ENCODE data around the gene MIPOL1. TPM values are rescaled to one million over a fixed set of nuclear protein-coding genes. Genes with fewer than 3 reads are reported as not detected.

Gene MIPOL1
- total RNA-seq, 3 donors from 2014 or later (not counting 1 experiment from before 2014, with no cell fraction given), result not detected

GRCh38 chr14:37198907-37199306, 1.2 kb downstream of the MIPOL1 start:
- TF ChIP-seq CTCF (IDR thresholded peaks at IDR 0.05), result no peak

GRCh38 chr14:37201724-37202123, 4.0 kb downstream of the MIPOL1 start:
- H3K27me3 ChIP-seq (ENCODE audit: control insufficient read depth, insufficient read depth, low read length), result peaks cover 2% of the 10 kb centered on the region
- Mint-ChIP-seq H3K27ac (no peak overlapping the region), H3K4me3 (no peak overlapping the region), H3K27me3 (ENCODE audit: low read depth in 2 of 2) (peaks cover 0 to 9% of the 10 kb centered on the region in 2 donors), H3K4me1 (no peaks in the 10 kb centered on the region), H3K9me3 (peaks cover 0 to 4% of the 10 kb centered on the region in 2 donors), H3K36me3 (no peaks in the 10 kb centered on the region)
- intact Hi-C loops (cut with micrococcal nuclease), result no loop called here
- no peak for TF ChIP-seq CTCF (IDR thresholded peaks at IDR 0.05)
- H3K4me1 ChIP-seq (ENCODE audit: control insufficient read depth, insufficient read depth, low read length), result no peaks in the 10 kb centered on the region
- H3K36me3 ChIP-seq (ENCODE audit: control insufficient read depth, insufficient read depth, low read length), result no peaks in the 10 kb centered on the region
- H3K27ac ChIP-seq (ENCODE audit: low read length), result no peak overlapping the region
- H3K4me3 ChIP-seq (ENCODE audit: low read length), result no peak overlapping the region
- DNase-seq (no peak), ATAC-seq (no peak)
- 88% methylated on average over 2 of the region's 2 CpGs for WGBS (ENCODE audit: insufficient coverage)
- peaks cover 7% of the 10 kb centered on the region for H3K9me3 ChIP-seq (ENCODE audit: control insufficient read depth, insufficient read depth, low read length)

More at GRCh38 chr14:37198907-37199306, 1.2 kb downstream of the MIPOL1 start:
- intact Hi-C loops (cut with micrococcal nuclease), result no loop called here
- DNase-seq (no peak), ATAC-seq (no peak)
- H3K27me3 ChIP-seq (ENCODE audit: control insufficient read depth, insufficient read depth, low read length), result peaks cover 2% of the 10 kb centered on the region
- no peak overlapping the region for H3K4me3 ChIP-seq (ENCODE audit: low read length)
- 93% methylated on average over 4 of the region's 5 CpGs for WGBS (ENCODE audit: insufficient coverage)
- H3K4me1 Mint-ChIP-seq, result no peaks in the 10 kb centered on the region
- no peaks in the 10 kb centered on the region for H3K36me3 Mint-ChIP-seq
- H3K36me3 ChIP-seq (ENCODE audit: control insufficient read depth, insufficient read depth, low read length), result no peaks in the 10 kb centered on the region
- H3K4me3 Mint-ChIP-seq, result no peak overlapping the region
- no peaks in the 10 kb centered on the region for H3K4me1 ChIP-seq (ENCODE audit: control insufficient read depth, insufficient read depth, low read length)
- no peaks in the 10 kb centered on the region for H3K9me3 ChIP-seq (ENCODE audit: control insufficient read depth, insufficient read depth, low read length)
- H3K27ac ChIP-seq (ENCODE audit: low read length), result no peak overlapping the region
- peaks cover 4 to 7% of the 10 kb centered on the region in 2 donors for H3K9me3 Mint-ChIP-seq
- no peak overlapping the region for H3K27ac Mint-ChIP-seq
- H3K27me3 Mint-ChIP-seq (ENCODE audit: low read depth in 2 of 2), result peaks cover 0 to 15% of the 10 kb centered on the region in 2 donors

- DNase-seq, result no peak
- peaks cover 7% of the 10 kb centered on the region for H3K9me3 ChIP-seq (ENCODE audit: control insufficient read depth, insufficient read depth, low read length)
- Mint-ChIP-seq H3K36me3 (no peaks in the 10 kb centered on the region), H3K4me1 (no peaks in the 10 kb centered on the region), H3K9me3 (peaks cover 0 to 4% of the 10 kb centered on the region in 2 donors), H3K4me3 (no peak overlapping the region), H3K27ac (no peak overlapping the region), H3K27me3 (ENCODE audit: low read depth in 2 of 2) (peaks cover 0 to 8% of the 10 kb centered on the region in 2 donors)
- no peaks in the 10 kb centered on the region for H3K36me3 ChIP-seq (ENCODE audit: control insufficient read depth, insufficient read depth, low read length)
- no peak overlapping the region for H3K27ac ChIP-seq (ENCODE audit: low read length)
- no peaks in the 10 kb centered on the region for H3K4me1 ChIP-seq (ENCODE audit: control insufficient read depth, insufficient read depth, low read length)
- WGBS (ENCODE audit: insufficient coverage), result 80% methylated on average over 1 of the region's 2 CpGs
- intact Hi-C loops (cut with micrococcal nuclease), result no loop called here
- TF ChIP-seq CTCF (IDR thresholded peaks at IDR 0.05), result no peak
- H3K4me3 ChIP-seq (ENCODE audit: low read length), result no peak overlapping the region
- no peak for ATAC-seq
- peaks cover 2% of the 10 kb centered on the region for H3K27me3 ChIP-seq (ENCODE audit: control insufficient read depth, insufficient read depth, low read length)
Measured at GRCh38 chr14:37202265-37202664, 4.5 kb downstream of the MIPOL1 start.

- Mint-ChIP-seq H3K4me1 (no peaks in the 10 kb centered on the region), H3K36me3 (no peaks in the 10 kb centered on the region), H3K9me3 (peaks cover 0 to 4% of the 10 kb centered on the region in 2 donors), H3K27me3 (ENCODE audit: low read depth in 2 of 2) (peaks cover 0 to 5% of the 10 kb centered on the region in 2 donors), H3K4me3 (no peak overlapping the region), H3K27ac (no peak overlapping the region)
- no peak for DNase-seq
- H3K4me3 ChIP-seq (ENCODE audit: low read length), result no peak overlapping the region
- TF ChIP-seq CTCF (IDR thresholded peaks at IDR 0.05), result no peak
- H3K4me1 ChIP-seq (ENCODE audit: control insufficient read depth, insufficient read depth, low read length), result no peaks in the 10 kb centered on the region
- H3K9me3 ChIP-seq (ENCODE audit: control insufficient read depth, insufficient read depth, low read length), result peaks cover 7% of the 10 kb centered on the region
- no CpG with 5 or more reads among the region's 2 CpGs for WGBS (ENCODE audit: insufficient coverage)
- intact Hi-C loops (cut with micrococcal nuclease), result no loop called here
- no peak overlapping the region for H3K27ac ChIP-seq (ENCODE audit: low read length)
- H3K36me3 ChIP-seq (ENCODE audit: control insufficient read depth, insufficient read depth, low read length), result no peaks in the 10 kb centered on the region
- ATAC-seq, result no peak
- peaks cover 2% of the 10 kb centered on the region for H3K27me3 ChIP-seq (ENCODE audit: control insufficient read depth, insufficient read depth, low read length)
Measured at GRCh38 chr14:37202812-37203211, 5.1 kb downstream of the MIPOL1 start.
